NCI-H1417 (cell line): ENCODE results near the gene SNTG2.

Experiments used
- DNase-seq, 3 experiments: peaks; one replicate each; lab custom pipeline; 2025; lab: John Stamatoyannopoulos, UW

The SNTG2 gene

DNA sequence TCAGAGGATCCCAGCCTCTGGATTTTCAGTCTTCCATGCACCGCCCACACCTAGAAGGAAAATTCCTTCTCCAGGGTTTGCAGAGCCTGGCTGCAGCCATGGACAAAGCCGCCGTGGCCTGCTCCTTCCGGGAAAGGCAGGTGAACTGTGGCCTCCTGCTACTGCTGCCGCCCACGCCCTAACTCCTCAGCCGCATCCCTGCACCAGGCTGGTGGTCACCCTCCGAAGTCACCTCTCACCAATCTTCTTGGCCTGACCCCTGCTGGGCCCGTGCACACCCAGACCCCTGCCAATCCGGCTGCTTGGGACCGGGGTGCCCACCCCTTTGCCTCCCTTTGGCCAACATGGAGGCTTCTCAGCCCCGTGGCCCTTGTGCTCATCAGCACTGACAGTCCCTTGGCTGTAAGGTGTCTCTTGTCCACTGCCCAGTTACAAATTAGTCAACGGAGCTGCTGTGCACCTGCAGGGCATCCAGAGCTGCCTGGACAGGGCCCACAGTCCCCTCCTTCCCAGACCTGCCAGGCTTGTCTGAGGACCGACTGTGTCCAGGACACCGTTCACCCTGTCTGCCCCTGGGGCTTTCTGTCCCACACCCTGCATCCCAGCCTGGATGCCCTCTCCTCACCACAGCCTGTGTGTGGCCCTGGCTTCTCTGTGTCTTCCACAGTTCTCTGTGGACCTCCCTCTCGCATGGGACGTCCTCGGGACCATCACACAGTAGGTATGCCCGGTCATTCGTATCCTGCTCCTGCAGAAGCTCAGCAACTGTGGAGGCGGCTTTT, 332.6 kb downstream of the SNTG2 start:
- DNase-seq, result no peak

DNA sequence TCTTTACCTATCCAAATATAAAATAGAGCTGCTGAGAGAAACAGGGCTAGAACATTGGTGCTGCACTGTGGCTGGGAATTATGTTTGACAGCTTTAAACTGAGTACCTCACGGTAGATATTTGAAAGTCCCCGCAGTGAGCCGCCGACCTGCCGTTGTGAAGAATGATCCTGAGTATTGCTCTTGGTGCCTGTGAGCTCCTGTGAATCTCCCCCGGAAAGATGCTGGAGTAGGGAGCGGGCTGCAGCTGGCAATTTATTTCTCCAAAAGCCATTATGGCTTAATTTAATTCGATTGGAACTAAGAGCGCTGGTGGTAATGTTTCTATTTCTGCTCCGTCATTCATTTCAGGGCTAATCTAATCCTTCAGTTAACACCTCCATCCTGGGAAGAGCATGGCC, 333.2 kb downstream of the SNTG2 start:
- DNase-seq, result peak in 1 of 3 experiments; percentile 9

DNA sequence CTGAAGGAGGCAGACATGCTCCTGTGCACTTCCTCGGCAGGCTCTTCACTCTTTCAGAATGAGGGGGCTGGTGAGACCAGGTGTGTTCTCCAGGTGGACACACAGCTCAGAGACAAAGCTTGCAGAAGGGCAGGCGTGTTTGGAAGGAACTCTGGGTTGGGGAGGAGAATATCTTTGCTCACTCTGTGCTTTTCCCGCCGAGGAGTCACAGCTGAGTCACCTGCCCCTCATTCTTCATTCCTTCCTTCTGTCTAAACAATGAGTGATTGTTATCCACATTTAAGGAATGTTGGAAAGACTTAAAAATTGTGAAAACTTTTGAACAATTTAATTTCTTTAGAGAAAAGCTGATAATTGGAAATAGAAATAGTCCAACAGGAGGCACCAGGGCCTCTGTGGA, 336.3 kb downstream of the SNTG2 start:
- no peak for DNase-seq

DNA sequence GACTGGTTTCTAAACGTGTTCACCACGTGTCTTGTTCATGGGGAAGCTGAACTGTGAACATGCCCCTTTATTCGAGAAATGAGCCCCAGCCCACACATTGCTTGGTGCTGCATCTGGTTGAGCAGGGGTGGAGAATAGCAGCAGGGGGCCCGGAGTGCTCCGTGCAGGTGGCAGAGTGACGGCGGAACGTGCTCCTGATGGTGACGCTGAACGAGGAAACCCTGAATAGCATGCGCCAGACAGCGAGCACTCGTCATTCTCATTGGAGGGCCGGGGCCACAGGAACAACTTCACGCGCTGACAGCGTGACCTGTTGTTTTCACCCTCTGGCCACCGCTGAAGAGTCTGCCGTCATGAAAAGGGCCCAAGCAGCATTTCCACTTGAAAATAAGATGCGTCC, 336.8 kb downstream of the SNTG2 start:
- peak in 1 of 3 experiments; percentile 27 for DNase-seq

DNA sequence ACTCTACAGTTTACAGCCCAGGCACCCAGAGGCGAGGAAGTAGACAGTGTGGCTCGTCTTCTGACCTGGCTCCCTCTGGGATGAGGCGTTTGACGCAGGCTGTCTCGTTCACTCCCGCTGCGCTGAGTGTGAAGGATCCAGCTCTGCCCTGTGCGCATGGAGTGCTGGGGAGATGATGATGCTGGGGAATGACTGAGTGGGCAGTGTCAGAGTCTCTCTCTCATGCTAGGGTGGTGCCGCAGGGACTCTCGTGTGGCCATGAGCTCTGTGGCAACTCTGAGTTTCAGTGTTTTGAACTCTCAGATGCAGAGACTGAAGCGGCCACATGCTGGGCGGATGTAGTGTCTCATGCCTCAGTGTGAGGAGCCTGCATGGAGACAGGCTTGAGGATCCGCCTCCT, 344.3 kb downstream of the SNTG2 start:
- no peak for DNase-seq

DNA sequence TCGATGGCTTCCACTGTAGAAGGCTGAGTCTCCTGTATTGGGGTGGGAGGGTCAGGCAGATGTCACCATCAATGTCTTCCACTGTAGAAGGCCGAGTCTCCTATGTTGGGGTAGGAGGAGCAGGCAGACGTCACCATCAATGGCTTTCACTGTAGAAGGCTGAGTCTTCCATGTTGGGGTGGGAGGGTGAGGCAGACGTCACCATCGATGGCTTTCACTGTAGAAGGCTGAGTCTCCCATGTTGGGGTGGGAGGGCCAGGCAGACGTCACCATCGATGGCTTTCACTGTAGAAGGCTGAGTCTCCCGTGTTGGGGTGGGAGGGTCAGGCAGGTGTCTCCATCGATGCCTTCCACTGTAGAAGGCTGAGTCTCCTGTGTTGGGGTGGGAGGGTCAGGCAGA, 345.1 kb downstream of the SNTG2 start:
- DNase-seq, result no peak

DNA sequence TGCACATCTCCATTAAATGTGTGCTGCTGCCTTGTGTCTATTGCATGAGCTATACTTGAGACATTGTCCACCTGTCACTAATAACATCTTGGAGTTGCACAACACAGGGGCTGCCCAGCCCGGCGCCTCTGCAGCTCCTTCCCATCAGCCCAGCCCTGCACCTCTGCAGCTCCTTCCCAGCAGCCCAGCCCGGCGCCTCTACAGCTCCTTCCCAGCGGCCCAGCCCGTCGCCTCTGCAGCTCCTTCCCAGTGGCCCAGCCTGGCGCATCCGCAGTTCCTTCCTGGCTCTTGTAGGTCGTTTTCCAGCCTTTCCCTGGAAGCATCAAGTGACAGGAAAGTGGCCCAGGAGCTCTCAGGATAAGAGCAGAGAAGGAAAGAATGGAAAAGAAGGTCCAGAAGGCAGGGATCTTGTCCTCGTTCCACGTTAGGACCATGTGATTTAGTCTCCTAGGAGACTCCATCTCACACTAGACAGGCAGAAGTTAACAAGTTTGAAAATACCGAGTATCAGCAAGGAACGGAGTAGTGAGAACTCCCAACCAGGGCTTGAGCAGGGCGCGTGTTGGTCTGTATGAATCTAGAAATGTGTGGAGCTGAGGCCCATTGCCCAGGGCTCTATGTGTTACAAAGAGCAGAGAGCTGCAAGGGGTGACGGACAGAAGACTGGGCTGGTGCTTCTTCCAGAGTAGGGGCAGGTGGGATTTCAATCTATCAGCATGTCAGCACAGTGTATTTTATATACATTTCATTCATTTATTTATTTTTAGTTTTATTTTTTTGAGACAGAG, 346.9 kb downstream of the SNTG2 start:
- DNase-seq, result no peak

DNA sequence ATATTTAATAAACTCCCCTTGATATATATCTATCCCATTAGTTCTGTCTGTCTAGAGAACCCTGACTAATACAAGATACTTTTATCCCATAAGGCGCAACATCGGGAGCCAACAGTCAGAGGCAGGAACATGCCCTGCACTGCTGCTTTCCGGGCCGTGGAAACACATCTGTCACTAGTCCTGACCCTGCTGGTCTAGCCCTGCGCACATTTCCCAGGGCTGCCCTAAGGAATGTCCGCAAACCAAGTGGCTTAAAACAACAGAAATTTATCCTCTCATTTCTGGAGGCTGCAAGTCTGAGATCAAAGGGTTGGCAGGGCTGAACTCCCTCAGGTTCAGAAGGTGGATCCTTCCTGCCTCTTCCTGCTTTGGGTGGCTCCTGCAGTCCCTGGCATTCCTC, 348.4 kb downstream of the SNTG2 start:
- DNase-seq, result no peak

DNA sequence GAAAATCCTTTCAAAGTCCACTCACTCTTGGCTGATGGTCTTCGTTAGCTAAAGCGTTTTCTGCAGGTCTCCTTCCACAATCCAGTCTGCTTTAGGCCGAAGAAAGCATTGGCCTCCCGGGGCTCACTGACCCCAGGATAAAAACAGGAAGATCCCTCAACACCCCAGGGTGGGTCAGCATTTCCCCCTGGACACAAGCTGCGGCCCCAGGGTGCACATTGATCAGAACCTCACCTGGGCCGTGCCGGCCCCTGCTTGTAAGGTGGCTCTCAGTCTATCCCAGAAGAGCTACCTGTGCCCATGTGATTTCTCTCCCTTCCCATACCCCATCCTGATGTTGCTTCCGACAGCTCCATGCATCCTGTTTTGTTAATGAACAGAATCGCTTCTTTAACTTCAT, 349.6 kb downstream of the SNTG2 start:
- no peak for DNase-seq

DNA sequence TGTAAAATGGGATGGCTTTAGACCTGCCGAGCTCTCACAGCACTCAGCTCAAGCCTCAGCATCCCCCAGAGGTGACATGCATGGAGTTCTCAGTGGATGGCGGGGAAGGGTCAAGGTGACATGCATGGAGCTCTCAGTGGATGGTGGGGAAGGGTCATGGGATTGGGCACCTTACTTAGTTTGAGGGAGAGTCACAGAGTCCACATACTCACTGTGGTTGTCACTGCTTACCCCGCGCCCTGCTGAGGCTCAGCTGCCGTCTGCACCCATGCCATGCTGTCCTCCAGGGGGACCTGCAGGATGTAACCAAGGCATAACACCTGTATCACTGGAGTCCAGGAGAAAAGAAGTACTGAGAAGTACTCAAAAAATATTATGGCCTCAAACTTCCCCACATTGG, 350.4 kb downstream of the SNTG2 start:
- DNase-seq, result no peak

DNA sequence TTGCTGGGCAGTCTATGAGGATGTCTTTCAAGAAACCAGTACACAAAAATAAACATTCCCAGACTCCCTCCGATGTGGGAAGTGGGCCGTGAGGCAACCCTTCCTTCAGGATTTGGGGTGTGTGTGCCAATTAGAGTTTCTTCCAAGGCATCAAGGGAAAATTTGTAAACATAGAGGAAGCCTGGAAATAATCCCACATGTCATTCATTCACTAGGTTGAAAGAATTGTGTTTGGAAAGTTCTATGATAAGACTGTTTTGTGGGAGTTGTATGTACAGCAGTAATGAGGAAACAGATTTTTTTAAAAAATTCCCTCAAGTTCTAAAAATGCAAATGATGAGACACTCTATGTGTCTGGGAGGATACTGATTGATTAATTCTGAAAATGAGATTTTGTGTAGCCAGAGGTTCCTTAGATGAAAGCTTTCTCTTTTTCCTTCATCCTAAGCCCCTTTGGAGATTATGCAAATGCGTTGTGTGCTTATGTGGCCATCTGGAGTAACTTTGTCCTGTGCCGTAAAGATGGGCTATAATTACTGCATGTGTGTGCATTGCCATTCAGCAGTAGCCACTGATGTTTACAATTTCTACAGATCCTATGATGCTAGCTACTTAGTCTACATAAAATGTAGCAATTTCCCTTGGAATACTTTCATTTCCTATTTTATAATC, 354.8 kb downstream of the SNTG2 start:
- DNase-seq, result no peak

DNA sequence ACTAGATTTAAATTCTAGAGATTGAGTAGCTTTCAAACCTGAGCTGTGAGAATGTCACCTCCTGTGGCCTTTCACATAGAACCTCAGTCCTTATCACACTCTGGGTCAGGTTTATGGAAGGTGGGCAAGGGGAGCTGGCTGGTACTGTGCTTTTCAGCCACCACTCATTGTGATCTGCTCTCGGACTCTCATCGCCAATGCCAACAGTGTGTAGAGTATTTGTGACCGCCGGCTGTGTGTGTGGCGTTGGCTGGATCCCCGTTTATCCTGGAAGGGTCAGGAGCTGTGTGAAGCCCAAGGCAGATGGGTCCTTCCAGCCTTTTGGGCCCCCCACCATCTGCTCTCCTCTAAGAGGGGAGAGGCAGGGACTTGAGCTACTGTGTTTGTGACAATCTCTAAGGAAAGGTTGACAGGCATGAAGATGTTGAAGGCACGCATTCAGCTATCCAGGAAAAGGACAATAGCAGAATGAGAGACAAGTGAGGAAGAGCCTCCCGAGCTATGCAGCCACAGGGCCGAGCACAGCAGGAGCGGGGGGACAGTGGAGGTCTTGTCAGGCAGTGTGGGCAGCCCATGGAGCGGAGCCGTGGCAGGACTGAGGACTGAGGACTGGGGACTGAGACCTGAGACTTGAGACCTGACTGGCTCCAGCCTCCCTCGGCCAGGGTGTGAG, 355.5 kb downstream of the SNTG2 start:
- no peak for DNase-seq

DNA sequence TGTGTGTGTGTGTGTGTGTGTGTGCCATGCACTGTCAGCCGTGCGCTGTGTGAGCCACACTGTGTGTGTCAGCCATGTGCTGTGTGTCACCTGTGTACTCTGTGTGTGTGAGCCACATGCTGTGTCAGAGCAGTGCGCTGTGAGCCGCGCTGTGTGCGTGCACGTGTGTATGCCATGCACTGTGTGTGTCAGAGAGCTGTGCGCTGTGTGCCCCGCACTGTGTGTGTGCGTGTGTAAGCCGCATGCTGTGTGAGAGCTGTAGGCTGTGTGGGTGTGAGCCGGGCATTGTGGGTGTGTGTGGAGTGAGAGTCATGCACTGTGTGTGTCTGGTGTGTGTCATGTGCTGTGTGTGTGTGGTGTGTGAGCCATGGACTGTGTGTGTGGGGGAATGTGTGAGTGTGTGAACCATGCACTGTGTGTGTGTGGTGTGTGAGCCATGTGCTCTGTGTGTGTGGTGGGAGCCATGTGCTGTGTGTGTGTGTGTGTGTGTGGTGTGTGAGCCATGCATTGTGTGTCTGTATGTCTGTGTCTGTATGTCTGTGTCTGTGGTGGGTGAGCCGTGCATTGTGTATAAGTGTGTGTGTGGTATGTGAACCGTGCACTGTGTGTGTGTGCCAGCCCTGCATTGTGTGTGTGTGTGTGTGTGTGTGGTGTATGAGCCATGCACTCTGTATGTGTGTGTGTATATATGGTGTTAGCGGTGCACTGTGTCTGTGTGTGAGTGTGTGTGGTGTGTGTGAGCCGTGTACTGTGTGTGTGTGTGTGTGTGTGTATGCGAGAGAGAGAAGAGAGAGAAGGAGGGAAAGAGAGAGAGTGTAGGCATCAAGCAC, 356.3 kb downstream of the SNTG2 start:
- no peak for DNase-seq

DNA sequence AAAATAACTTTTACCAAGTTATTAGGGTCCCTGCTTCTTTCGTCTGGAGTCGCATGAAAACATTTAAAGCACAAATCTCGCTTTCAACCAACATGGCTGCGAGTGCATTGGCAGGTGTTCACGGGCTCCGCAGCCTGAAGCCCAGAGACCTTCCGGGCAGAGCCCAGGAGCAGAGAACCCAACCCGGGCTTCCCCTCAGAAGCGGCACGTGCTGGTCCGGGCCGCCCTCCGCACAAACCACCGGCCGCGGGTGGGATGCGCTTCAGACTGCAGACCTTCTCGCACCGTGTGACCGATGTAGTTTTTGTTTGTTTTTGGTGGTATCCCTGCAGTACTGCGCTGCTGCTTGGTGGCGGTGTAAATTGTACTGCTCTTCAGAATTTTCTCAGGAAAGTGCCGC, 357.0 kb downstream of the SNTG2 start:
- DNase-seq, result no peak

DNA sequence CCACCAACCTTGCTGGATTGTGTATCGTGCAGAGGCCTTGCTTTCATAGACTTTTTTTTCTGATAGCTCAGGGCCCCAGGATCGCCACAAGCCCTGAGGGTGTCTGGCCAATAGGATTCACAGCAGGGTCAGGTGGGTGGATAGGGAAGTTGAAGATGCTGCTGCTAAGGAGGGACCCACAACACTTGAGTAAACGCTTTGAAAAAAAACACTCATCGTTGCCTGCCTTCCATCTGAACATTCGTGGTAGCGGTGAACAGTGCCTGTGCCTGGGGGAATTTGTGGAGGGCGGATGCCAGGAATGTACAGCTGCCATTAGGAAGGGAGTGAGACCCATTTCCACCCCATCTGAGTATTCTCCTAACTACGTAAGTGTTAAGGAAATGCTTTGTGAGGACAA, 358.0 kb downstream of the SNTG2 start:
- DNase-seq, result no peak

DNA sequence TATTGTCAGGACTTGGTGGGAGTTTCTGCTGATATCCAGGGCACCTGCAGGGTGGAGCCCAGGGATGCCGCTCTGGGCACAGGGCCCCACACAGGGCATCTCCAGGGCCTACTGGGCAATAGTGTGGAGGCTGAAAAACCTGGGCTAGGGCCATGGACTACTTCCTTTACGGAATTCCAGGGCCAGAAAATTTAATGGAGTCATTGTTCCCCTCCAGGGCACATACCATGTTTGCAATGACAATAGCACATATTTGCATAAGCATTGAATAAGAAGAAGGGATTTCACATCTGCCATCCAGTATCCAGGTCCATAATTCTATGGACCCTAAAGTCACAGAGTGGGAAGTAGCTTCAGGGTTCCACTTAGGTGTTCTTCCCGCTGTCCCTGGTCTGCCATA, 358.9 kb downstream of the SNTG2 start:
- DNase-seq, result no peak

DNA sequence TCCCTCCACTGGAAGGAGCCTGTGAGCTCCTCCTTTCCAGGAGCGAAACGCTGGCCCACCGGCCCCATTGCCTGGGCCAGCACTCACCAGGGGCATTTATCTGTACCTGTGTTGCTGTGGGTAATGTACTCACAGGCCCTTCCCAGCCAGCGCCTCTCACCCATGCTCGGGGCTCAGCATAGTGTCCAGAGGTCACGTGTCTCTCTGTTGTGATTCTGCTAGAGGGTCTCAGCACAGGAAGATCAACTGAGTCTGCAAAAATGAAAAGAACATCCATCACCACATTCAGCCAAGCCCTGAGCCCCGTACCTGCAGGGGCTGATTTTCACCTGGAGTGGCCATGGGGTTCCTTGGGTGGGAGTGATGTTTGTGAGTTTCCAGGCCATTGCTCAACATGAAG, 359.6 kb downstream of the SNTG2 start:
- no peak for DNase-seq

DNA sequence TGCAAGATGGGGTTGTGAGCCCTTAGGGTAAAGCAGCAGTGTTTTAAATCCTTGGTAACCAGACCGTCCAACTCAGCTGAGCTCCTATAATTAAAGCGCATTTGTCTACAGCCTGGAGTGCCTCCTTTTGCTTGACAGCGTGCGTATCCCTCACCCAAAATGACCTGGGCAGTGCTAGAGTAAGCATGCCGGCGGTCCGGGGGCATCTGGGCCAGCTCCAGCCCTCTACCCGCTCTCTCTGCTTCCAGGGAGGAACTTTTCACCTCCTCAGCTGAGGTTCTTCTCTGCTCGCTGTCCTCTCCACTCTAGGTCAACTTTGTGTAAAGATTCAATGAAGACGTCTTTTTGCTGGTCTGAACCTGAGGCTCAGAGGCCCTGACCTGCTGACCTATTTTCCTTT, 360.2 kb downstream of the SNTG2 start:
- no peak for DNase-seq

DNA sequence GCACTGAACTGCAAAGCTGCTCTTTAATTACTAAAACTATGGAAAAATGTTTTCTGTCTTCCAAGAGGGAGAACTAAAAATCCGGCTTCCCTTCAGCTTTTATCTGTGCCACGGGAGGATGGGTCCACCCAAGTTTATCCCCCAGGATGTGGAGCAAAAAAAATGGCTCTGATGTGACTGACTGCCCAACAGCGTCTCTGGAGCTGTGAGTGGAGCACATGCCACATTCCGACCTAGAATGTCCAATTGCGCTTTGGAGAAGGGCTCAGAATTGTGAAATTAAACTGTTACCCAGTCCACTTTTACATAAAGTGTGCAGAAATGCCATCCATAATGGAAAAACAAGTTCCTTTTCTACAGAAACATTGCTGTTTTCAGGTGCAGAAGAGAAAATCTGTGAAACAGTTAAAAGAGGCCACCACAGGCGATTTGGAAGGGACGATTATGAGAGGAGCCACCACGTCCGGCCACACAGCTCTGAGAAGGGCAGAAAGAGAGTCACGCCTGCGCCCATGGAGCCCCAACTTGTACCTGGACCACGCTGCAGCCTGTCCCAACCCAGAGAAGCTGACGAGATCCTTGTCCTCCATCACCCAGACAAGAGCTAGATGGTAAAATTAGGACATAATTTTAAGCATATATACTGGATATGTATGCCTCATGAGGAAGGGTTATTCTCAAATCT, 362.7 kb downstream of the SNTG2 start:
- no peak for DNase-seq

DNA sequence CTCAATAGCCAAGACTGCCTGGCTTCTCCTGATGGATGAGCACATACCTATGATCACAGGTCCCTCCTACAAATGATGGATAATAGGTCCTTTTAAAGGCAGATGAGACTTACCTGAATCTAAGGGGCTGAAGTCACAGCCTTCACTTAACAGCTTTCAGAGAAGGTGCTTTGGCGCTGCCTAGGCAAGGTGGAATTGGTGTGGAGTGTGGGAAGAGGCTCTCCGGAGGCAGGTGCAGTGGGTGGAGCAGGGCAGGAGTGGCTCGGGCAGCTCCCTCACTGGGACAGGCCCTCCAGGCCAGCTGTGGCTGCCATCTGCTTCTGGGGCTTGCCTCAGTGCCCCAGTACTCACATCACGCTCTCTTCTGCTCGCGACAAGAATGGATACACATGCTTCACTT, 363.6 kb downstream of the SNTG2 start:
- DNase-seq, result peak in 1 of 3 experiments; percentile 40
